NCI-H1417 treated with DMSO at 0.1 percent for 48 hours (cell line): Measurements from ENCODE around the gene SHBG.
"Not testable (repeated sequence)": the region's sequence is repeated elsewhere in the genome, so short reads cannot be mapped to it uniquely, and the experiment has no call there.

Experiments
- DNase-seq: peaks from one replicate; lab custom pipeline; 2025; lab: John Stamatoyannopoulos, UW

Gene SHBG

GRCh38 chr17:7629939-7630571 is at the start of gene SHBG:
Gene SHBG, plus strand, starts transcription at chr17:7630135. Its CDS starts 38 bp downstream, at chr17:7630173.
- no peak for DNase-seq

- no peak for DNase-seq
Measured at GRCh38 chr17:7580604-7581575, 49.0 kb upstream of the SHBG start.

GRCh38 chr17:7582396-7583252 is 47.3 kb upstream of the SHBG start:
- no peak for DNase-seq

GRCh38 chr17:7583253-7584109 is 46.5 kb upstream of the SHBG start, which contains the start of gene MPDU1:
Gene MPDU1, plus strand, starts transcription at chr17:7583852. Its CDS starts 11 bp downstream, at chr17:7583863.
- DNase-seq, result peak; percentile 87

GRCh38 chr17:7586673-7587419 is 43.1 kb upstream of the SHBG start:
- DNase-seq, result no peak

- no peak for DNase-seq
Measured at GRCh38 chr17:7587420-7588151, 42.3 kb upstream of the SHBG start.

- DNase-seq, result no peak
Measured at GRCh38 chr17:7588553-7589203, 41.3 kb upstream of the SHBG start.

- no peak for DNase-seq
Measured at GRCh38 chr17:7589204-7589868, 40.6 kb upstream of the SHBG start.

GRCh38 chr17:7589891-7590691 is 39.8 kb upstream of the SHBG start, which contains the start of gene SOX15:
Gene SOX15, minus strand, starts transcription at chr17:7590094. Its CDS starts 418 bp downstream, at chr17:7589676.
- DNase-seq, result no peak

GRCh38 chr17:7590743-7591142 is 39.2 kb upstream of the SHBG start:
- no peak for DNase-seq

- no peak for DNase-seq
Measured at GRCh38 chr17:7591596-7591995, 38.3 kb upstream of the SHBG start.

- no peak for DNase-seq
Measured at GRCh38 chr17:7592422-7593021, 37.4 kb upstream of the SHBG start.

GRCh38 chr17:7593296-7593695 is 36.6 kb upstream of the SHBG start:
- DNase-seq, result no peak

- DNase-seq, result not testable (repeated sequence)
Measured at GRCh38 chr17:7597561-7597960, 32.4 kb upstream of the SHBG start.

GRCh38 chr17:7606280-7606679 is 23.7 kb upstream of the SHBG start:
- no peak for DNase-seq

GRCh38 chr17:7610641-7611040 is 19.3 kb upstream of the SHBG start:
- DNase-seq, result no peak

GRCh38 chr17:7611635-7612293 is 18.2 kb upstream of the SHBG start:
- no peak for DNase-seq
